ENCODE measurements around the gene ST13. TPM values are rescaled to one million over a fixed set of nuclear protein-coding genes. Genes with fewer than 3 reads are reported as not detected.

Gene ST13
- 100 to 1,000 TPM; 159 to 246 (median 210) TPM for total RNA-seq

DNA sequence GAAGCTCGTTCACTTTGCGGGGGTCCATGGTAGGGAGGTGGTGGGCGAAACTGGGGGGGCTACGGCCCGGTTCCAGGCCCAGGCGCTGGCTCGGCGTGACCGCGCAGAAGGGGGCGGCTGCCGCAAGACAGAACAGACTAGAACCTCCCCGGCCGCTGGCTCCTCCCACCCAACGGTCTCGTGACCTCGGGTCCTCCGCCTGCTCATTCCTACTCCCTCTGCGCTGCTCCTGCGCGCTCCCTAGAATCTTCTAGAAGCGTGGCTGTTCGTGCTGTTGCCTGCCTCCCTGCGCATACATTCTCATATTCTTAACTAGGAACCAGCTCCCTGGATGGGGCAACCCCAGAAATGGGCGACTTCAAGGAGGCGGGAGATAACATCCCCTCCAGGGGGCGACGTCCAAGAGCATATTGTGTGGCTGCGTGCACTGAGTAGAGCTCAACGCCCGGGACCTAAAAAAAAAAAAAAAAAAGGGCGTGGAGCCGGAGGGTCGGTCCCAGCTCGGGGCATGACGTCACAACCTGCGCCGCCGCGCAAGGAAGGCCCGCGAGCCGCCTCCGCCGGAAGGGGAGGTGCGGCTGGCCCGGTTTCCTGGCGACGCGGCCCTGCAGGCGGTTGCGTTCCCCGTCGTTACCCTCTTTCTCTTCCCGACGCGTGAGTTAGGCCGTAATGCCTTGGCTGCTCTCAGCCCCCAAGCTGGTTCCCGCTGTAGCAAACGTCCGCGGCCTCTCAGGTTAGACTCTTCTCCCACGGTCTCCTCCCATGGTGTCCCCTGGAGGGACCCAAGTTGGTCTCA is at the start of gene ST13, which contains the start of gene XPNPEP3:
ST13 (minus strand) TSS at position 127 of the 796 bp plus-strand sequence; CDS start at position 28, 99 bp downstream.
XPNPEP3 (plus strand) TSS at position 636 of the 796 bp plus-strand sequence; CDS start at position 670, 34 bp downstream.
- TF ChIP-seq, protein P1, sequence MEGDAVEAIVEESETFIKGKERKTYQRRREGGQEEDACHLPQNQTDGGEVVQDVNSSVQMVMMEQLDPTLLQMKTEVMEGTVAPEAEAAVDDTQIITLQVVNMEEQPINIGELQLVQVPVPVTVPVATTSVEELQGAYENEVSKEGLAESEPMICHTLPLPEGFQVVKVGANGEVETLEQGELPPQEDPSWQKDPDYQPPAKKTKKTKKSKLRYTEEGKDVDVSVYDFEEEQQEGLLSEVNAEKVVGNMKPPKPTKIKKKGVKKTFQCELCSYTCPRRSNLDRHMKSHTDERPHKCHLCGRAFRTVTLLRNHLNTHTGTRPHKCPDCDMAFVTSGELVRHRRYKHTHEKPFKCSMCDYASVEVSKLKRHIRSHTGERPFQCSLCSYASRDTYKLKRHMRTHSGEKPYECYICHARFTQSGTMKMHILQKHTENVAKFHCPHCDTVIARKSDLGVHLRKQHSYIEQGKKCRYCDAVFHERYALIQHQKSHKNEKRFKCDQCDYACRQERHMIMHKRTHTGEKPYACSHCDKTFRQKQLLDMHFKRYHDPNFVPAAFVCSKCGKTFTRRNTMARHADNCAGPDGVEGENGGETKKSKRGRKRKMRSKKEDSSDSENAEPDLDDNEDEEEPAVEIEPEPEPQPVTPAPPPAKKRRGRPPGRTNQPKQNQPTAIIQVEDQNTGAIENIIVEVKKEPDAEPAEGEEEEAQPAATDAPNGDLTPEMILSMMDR (IDR thresholded peaks at IDR 0.05; ENCODE audit: low read depth), result no peak

DNA sequence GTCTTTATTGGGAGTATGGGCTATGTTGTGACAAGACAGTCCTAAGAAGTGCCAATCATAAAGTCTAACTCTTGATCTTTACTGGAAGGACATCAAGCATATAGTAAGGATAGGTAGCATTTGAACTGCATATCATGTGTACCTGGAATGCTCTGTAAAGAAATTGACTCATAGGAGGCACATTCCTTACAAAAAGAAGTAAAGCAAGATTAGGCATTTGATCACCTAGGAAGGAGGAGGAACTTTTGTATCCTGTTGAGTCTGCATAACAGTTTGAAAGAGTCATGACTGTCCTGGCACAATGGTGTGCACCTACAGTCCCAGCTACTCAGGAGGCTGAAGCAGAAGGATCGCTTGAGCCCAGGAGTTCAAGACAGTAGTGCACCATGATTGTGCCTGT is 47.7 kb upstream of the ST13 start:
- TF ChIP-seq, protein P1 (IDR thresholded peaks at IDR 0.05; ENCODE audit: low read depth), result no peak

DNA sequence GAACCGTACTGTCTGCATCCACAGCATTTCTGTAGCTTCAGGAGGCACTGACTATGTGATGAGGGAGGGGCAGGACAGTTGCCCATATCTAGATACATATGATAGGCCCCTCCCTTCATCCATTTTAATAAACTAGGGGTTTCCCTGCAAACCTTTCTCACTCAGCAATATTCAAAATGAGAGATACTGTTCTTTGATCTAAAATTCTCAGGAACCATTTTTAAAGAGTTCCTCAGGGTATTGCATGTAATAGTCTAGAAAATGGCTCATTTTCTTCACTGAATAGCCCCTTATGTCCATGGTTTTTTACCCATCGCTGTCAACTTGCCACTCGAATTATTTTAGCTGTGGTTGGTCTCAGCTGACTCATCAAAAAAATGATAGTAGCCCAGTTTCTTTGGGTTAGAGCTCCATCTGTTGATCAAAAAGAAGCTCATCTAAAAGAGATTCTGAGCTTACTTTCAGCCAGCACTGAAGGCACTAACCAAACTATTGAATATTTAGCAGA is 42.5 kb upstream of the ST13 start:
- TF ChIP-seq, protein P1 (IDR thresholded peaks at IDR 0.05; ENCODE audit: low read depth), result no peak

DNA sequence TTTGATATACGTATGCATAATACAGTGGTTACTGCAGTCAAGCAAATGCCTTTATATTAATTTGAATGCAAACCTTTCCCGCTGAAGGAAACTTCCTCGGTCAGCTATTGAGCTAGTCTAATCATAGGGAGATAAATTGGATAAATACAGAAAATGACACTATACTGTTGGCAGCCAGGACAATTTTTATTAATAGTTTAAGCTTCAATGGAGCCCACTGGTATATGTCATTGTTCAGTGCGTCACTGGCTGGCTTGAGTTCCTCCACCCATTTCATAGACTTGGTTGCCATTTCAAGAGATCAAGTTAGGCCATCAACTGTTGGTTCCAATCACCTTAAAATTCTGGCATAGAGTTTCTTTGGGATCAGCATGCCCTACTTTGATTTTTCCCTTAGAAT is 38.0 kb upstream of the ST13 start:
- TF ChIP-seq, protein P1 (IDR thresholded peaks at IDR 0.05; ENCODE audit: low read depth), result no peak

DNA sequence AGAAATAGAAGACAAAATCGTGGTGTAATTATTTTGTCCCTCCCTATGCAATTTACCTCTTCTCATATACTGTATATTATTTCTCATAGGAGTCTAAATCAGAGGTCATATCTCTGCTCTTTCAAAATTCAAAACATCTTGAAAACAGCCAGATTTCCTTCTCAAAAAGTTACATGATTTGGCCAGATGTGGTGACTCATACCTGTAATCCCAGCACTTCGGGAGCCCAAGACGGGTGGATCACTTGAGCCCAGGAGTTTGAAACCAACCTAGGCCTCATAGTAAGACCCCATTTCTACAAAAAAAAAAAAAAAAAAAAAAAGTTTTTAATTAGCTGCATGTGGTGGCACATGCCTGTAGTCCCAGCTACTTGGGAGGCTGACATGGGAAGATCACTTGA is 34.4 kb upstream of the ST13 start:
- TF ChIP-seq, protein P1 (IDR thresholded peaks at IDR 0.05; ENCODE audit: low read depth), result no peak

GRCh38 chr22:40889116-40889515 is 32.7 kb upstream of the ST13 start:
- TF ChIP-seq, protein P1 (IDR thresholded peaks at IDR 0.05; ENCODE audit: low read depth), result no peak

DNA sequence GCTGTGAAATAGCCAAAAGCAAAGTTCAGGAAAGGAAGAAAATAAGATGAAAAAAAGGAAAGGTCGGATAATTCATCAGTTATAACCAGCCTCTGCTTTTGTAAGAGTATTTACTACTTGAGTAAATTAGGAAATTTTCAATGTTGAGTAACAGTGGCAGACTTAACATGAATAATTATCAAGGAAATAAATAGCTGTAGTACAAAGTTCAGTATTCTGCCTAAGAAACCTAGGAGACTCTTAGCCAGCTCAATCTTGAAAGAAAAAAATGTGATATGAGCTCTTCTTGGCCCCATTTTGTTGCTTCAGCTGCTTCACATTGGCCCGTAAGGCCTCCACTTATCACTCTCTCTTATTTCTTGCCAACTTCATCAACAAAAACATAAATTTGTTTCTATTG is 22.5 kb upstream of the ST13 start:
- TF ChIP-seq, protein P1 (IDR thresholded peaks at IDR 0.05; ENCODE audit: low read depth), result no peak
